HG02852 (cell line): ENCODE measurements around the gene CCDC24.

Experiments
- ATAC-seq: cut with Tn5 transposase; IDR thresholded peaks from one replicate; pipeline ENCODE4 v1.9.1; 2021; ENCODE audit warnings: mild to moderate bottlenecking, moderate library complexity; ENCODE audit not compliant: unreplicated experiment

The CCDC24 gene

GRCh38 chr1:43979528-43980254 lies 11.7 kb upstream of the CCDC24 start:
- no peak for ATAC-seq

DNA sequence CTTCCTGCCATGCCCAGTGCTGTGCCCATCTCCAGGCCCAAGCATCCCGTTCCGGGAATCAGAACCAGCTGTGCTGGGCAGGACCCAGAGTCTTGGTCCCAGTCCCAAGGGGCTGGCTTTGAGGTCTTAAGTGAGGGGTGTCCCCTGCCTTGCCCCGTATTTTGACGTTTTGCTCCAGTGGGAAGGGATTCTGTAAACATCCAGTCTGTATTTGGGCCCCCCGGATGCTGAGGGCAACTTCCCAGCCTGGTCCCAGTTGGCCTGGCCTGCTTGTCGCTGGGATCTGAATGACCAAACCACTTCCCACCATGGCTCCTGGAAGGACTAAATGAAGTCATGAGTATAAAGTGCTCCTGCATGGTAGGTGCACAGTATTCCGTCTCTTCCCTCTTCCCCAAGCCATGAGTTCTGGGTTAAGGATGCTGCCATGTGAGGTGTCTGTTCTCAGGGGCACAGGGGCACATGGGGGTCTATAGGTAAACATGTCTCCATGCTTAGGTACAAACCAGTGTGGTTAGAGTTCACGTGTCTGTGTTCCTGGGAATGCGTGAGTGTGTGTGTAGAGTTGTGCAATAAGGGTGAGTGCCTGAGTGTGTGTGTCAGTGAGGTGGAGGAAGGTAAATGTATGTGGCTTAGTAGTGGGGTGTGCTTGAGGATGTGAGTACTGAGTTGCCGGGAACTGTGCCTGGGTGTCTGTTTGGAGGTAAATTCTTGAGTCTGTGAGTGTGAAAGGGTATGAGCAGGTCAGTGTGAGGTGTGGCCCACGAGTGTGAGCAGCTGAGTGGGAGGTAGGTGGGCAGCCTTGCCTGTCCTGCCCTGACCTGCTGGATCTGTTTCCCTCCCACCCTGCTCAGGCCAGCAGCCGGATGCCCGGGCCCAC lies 10.9 kb upstream of the CCDC24 start:
- no peak for ATAC-seq

GRCh38 chr1:43981135-43981491 lies 10.3 kb upstream of the CCDC24 start:
- ATAC-seq = no peak

DNA sequence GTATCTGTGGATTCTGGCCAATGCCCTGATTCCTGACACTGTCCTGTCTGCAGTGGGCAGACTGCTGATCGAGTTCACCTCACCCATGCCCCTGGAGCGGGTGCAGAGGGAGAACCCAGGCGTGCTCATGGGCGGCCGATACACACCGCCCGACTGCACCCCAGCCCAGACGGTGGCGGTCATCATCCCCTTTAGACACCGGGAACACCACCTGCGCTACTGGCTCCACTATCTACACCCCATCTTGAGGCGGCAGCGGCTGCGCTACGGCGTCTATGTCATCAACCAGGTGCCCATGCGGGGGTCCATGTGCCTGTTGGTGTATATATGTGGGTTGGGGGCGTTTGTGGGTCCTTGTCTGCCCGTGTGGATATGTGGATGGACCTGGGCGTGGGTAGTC lies 9.8 kb upstream of the CCDC24 start:
- no peak for ATAC-seq

DNA sequence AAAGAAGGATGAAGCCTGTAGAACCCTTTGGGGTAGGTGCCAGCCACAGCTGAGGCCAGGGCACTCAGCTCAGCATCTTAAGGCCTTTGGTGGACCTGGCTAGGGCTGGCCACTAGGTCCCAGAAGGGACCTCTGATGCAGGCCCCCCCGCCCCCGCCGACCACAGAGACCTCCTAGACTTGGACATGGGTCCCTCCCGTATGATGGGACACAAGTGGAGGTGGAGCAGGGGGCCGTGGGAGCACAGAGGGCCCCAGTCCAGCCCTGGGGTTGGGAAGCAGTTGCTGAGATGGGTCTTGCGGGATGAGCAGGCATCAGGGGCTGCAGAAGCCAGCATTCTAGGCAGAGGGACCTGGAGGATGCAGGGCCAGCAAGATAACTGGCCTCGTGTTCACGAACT lies 9.2 kb upstream of the CCDC24 start:
- no peak for ATAC-seq

DNA sequence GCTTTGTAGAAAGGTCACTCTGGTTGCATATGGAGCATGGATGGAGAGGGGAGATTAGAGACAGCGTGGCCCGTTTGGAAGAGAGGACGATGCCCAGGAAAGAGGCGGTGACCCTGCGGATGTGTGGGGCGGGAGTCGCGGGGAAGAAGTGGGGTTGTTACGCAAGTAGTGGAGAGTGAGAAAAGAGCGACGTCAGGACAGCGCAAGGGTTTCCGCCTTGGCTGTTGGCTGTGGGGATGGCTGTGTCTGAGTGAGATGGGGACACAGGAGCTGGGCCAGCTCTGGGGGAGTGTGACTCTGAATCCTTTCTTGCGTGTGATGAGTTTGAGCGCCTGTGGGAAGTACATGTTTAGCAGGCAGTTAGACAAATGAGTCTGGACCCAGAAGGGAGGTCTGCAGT lies 8.6 kb upstream of the CCDC24 start:
- ATAC-seq = no peak

- ATAC-seq = no peak
These were observed 8.0 kb upstream of the CCDC24 start for GRCh38 chr1:43983253-43983899.

DNA sequence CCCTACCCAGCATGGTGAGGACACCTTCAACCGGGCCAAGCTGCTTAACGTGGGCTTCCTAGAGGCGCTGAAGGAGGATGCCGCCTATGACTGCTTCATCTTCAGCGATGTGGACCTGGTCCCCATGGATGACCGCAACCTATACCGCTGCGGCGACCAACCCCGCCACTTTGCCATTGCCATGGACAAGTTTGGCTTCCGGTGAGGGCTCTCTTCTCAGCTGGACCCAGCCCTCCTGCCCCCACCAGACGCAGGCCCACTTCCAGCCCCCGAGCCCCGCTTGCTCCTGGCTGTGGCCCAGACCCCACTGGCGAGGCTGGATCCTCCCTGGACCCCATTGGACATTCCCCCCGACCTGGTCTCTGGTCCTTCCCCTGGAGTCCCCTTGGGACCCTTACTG lies 6.5 kb upstream of the CCDC24 start:
- no peak for ATAC-seq

DNA sequence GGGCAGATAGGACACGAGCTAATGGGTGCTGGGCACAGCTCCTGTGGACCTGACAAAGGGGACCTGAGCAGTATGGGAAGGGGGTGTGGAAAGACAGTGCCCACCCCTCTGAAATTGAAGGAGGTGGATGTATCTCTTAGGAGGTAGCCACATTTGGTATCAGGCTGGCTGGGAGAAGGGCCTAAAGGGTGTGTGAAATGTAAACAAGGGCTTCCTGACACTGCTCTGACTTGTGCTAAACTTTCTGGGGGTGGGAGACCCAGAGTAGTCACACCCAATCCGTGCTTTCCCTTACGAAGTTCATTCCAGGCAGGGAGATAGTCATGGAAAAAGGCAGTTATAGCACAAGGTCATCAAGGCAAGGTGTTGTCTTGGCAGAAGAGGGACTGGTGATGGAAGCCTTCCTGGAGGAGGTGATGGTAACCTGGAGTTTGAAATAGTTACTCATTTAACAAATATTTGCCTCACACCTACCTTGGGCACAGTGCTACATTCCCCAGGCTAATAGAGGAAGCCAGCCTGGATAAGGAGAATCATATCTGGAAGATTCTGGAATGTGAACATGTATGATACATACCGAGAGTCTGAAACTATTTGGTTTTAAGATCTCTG lies 5.3 kb upstream of the CCDC24 start:
- ATAC-seq = no peak

- no peak for ATAC-seq
These were observed 4.7 kb upstream of the CCDC24 start for GRCh38 chr1:43986712-43987111.

DNA sequence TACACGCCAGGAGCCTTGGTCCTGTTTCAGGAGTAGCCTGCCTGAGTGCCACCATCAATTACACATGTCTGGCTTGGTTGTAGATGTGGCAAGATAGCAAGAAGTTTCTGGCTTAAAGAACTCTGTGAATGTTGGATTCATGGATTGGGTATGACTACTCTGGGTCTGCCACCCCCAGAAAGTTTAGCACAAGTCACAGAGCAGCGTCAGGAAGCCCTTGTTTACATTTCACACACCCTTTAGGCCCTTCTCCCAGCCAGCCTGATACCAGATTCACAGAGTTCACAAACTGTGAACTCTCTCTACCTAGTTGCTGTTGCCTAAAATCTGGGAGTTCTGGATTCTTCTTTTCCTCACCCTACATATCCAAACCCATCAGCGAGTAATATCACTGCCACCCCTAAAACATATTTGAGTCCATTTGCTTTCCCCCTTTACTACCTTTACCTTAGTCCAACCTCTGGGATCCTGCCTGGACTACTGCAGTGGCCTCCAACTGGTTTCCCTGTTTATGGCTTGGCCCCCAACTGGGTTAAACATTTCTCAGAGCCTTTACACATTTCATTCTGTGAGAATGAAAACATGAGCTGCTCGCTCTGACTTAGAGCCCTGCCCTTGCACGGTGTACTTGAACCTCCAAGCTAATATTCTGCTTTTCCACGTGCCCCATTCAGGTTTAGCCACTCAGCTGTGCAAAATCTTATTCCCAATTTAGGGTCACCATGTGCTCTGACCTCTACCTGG lies 4.1 kb upstream of the CCDC24 start:
- ATAC-seq = no peak

DNA sequence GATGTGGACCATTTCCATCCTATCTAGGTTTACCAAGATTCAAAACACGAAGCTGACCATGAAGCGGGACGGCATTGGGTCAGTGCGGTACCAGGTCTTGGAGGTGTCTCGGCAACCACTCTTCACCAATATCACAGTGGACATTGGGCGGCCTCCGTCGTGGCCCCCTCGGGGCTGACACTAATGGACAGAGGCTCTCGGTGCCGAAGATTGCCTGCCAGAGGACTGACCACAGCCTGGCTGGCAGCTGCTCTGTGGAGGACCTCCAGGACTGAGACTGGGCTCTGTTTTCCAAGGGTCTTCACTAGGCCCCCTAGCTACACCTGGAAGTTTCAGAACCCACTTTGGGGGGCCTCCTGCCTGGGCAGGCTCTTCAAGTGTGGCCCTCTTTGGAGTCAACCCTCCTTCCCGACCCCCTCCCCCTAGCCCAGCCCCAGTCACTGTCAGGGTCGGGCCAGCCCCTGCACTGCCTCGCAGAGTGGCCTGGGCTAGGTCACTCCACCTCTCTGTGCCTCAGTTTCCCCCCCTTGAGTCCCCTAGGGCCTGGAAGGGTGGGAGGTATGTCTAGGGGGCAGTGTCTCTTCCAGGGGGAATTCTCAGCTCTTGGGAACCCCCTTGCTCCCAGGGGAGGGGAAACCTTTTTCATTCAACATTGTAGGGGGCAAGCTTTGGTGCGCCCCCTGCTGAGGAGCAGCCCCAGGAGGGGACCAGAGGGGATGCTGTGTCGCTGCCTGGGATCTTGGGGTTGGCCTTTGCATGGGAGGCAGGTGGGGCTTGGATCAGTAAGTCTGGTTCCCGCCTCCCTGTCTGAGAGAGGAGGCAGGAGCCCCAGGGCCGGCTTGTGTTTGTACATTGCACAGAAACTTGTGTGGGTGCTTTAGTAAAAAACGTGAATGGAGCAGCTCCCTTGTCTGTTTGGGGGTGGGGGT lies 864 bp upstream of the CCDC24 start:
- ATAC-seq = no peak

- ATAC-seq = peak; percentile 17
These were observed 261 bp upstream of the CCDC24 start for GRCh38 chr1:43991200-43991475.

GRCh38 chr1:43992232-43992995 lies 1.0 kb downstream of the CCDC24 start:
- ATAC-seq = no peak

DNA sequence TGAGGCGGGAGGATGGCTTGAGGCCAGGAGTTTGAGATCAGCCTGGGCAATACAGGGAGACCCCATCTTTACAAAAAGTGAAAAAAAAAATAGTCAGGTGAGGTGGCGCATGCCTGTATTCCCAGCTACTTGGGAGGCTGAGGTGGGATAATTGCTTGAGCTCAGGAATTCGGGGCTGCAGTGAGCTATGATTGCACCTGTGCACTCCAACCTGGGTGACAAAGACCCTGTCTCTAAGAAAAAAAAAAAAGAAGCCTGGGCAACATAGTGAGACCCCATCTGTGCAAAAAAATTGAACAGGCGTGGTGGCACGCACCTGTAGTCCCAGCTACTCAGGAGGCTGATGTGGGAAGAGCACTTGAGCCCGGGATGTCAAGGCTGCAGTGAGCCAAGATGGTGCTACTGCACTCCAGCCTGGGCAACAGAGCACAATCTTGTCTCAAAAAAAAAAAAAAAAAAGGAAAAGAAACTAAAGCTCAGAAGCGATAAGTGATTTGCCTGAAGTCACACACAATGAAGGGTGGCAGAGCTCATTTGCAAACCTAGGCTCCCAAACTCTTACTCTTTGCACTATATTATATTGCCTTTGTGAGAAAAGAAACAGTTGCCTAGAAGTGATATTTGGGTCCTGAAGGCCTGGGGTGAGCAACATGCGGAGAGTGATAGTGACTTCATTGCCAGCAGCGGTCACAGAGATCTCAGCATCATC lies 2.0 kb downstream of the CCDC24 start:
- ATAC-seq = no peak

DNA sequence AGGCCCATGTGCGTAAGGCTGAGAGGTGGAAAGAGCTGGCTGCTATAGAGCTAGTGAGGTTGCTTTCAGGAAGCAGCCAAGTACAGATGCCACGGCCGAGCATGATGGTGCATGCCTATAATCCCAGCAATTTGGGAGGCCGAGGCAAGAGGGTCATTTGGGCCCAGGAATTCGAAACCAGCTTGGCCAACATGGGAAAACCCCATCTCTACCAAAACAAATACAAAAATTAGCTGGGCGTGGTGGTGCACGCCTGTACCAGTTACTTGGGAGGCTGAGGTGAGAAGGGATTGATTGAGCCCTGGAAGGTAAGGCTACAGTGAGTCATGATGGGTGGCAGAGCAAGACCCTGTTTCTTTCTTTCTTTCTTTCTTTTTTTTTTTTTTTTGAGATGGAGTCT lies 2.7 kb downstream of the CCDC24 start:
- no peak for ATAC-seq

DNA sequence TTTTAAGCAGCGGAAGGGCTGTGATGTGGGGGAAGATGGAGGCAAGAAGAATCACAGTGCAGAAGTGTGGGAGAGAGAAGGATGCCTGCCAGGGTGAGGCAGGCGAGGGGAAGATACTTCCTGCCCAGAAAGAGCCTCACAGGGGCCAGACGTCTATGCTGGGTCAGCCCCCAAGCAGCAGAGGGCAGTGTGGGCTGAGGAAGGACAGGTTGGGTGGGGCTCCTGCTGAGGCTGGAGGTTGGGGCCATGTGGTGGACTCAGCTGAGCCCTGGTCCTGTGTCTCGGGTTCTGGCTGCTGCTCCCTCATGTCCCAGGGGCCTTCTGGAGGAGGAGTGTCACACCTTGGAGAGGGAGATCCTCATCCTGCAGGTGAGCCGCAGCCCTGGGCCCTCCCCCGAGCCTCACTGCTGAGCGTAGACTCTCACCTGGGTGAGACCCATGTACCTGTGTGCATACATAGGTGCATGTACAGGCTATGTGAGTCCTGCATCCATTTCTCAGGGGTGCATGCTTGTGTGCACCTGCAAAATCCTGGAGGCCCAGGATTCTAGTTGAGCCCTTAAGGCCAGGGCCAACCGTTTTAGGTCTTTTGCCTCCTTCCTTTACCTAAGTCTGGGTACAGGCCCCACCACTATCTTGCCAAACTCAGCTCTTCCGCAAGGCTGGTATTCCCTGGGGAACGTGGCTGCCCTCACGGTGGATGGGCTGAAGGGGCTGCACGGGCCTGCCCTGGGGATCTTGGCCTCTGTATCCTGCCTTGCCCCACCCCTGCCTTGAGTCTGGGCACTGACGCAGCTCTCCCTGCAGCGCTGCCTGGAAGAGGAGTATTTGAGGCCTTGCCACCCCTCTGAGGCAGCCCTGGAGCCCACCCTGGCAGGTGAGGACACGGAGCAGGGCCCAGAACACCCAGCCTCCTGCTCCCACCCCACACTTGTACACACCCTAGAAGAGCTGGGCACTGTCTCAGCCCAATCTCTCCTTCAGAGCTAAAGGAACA lies 3.7 kb downstream of the CCDC24 start:
- no peak for ATAC-seq
